H1 (cell line): Measurements from ENCODE around the gene ZNF211. TPM values are rescaled to one million over a fixed set of nuclear protein-coding genes. Genes with fewer than 3 reads are reported as not detected.

Experiments used
- CTCF ChIA-PET: fragments of 300-600 bp; sonication (Branson Sonifier 250); formaldehyde crosslinking; loops from one replicate; lab custom pipeline; 2021; ENCODE audit not compliant: partially characterized antibody; lab: Charles Lee
- POLR2A ChIA-PET: fragments of 300-600 bp; sonication (Branson Sonifier 250); formaldehyde crosslinking; loops from one replicate; lab custom pipeline; 2021; ENCODE audit warnings: inconsistent platforms; ENCODE audit not compliant: partially characterized antibody; lab: Charles Lee
- DNase-seq, 2 experiments: peaks; one replicate each; pipeline versions ENCODE4 v3.0.0 to v3.0.0-alpha.2; 2010 to 2022; ENCODE audit warnings: low spot score in 2 of 2, low read depth in 1 of 2, mixed read lengths in 1 of 2
- FAIRE-seq: peaks from 2 replicates; lab custom pipeline; 2011; peaks lifted over from hg19 to GRCh38; lab: Jason Lieb, UNC
- H2AFZ ChIP-seq: 2 replicates; pipeline ENCODE4 v1.8.1; 2012; ENCODE audit warnings: low read length, inconsistent platforms
- H2AK5ac ChIP-seq: 2 replicates; pipeline ENCODE4 v1.6.1; 2013; ENCODE audit warnings: low read depth, low read length
- H2BK120ac ChIP-seq: replicated peaks from 2 replicates; pipeline ENCODE3; 2013; ENCODE audit warnings: low read depth, low read length, inconsistent platforms
- H2BK12ac ChIP-seq: 2 replicates; pipeline ENCODE4 v1.6.1; 2013; ENCODE audit warnings: low read depth, low read length
- H2BK15ac ChIP-seq: 2 replicates; pipeline ENCODE4 v1.6.1; 2013; ENCODE audit warnings: low read length
- H2BK20ac ChIP-seq: 2 replicates; pipeline ENCODE4 v1.6.1; 2013; ENCODE audit warnings: low read length
- H2BK5ac ChIP-seq: 2 replicates; pipeline ENCODE4 v1.6.1; 2013; ENCODE audit warnings: low read depth, low read length
- H3K14ac ChIP-seq: 2 replicates; pipeline ENCODE4 v1.6.1; 2013; ENCODE audit warnings: inconsistent platforms; ENCODE audit not compliant: insufficient read length
- H3K18ac ChIP-seq: 2 replicates; pipeline ENCODE4 v1.6.1; 2013; ENCODE audit warnings: low read length; ENCODE audit errors: extremely low read depth
- H3K23ac ChIP-seq: 2 replicates; pipeline ENCODE4 v1.6.1; 2013; ENCODE audit warnings: inconsistent platforms; ENCODE audit not compliant: insufficient read length
- H3K23me2 ChIP-seq: 2 replicates; pipeline ENCODE4 v1.6.1; 2013; ENCODE audit warnings: low read depth, low read length
- H3K27ac ChIP-seq: 2 replicates; pipeline ENCODE4 v1.6.1; 2011; ENCODE audit warnings: low read depth, low read length, inconsistent platforms
- H3K27me3 ChIP-seq, 4 experiments: replicated peaks in 1 of 4; 1 replicate in 1 of 4; 2 replicates in 3 of 4; pipeline versions ENCODE4 v1.6.1 to v1.8.1; 2011 to 2013; ENCODE audit warnings: low read length in 3 of 4, mild to moderate bottlenecking in 3 of 4, inconsistent platforms in 2 of 4, mixed read lengths in 2 of 4, moderate library complexity in 1 of 4; ENCODE audit not compliant: control insufficient read depth in 3 of 4, insufficient read depth in 3 of 4; ENCODE audit errors: extremely low read depth in 1 of 4
- H3K36me3 ChIP-seq, 4 experiments: 2 replicates each; pipeline versions ENCODE4 v1.6.1 to v1.8.1; 2011 to 2013; ENCODE audit warnings: mild to moderate bottlenecking in 4 of 4, low read length in 3 of 4, moderate library complexity in 2 of 4, control low read depth in 1 of 4, inconsistent platforms in 1 of 4; ENCODE audit not compliant: insufficient read depth in 4 of 4, control insufficient read depth in 2 of 4
- H3K4ac ChIP-seq: replicated peaks from 2 replicates; pipeline ENCODE3; 2013; ENCODE audit warnings: low read length, low read depth, mixed read lengths, inconsistent platforms; ENCODE audit not compliant: insufficient read length
- H3K4me1 ChIP-seq, 4 experiments: replicated peaks in 1 of 4; 1 replicate in 1 of 4; 2 replicates in 3 of 4; pipeline versions ENCODE4 v1.6.1 to v1.8.1; 2011 to 2013; ENCODE audit warnings: low read length in 3 of 4, inconsistent platforms in 2 of 4, mixed read lengths in 1 of 4; ENCODE audit not compliant: insufficient read depth in 4 of 4, control insufficient read depth in 3 of 4
- H3K4me2 ChIP-seq, 2 experiments: 2 replicates each; pipeline versions ENCODE4 v1.6.1 to v1.8.1; 2011 to 2013; ENCODE audit warnings: low read depth in 2 of 2, low read length in 2 of 2, control low read depth in 1 of 2, inconsistent platforms in 1 of 2, mild to moderate bottlenecking in 1 of 2; ENCODE audit not compliant: insufficient read depth in 1 of 2
- H3K4me3 ChIP-seq, 4 experiments: fragments of 200-600, 300-600 bp in 1 of 4; sonication (generic), shearing (Covaris generic), sonication (Bioruptor Twin) in 1 of 4; 2 replicates each; pipeline versions ENCODE4 v1.5.1 to v1.8.1; 2011 to 2016; ENCODE audit warnings: low read length in 4 of 4, low read depth in 3 of 4, control low read depth in 2 of 4, inconsistent platforms in 2 of 4, mild to moderate bottlenecking in 2 of 4, mixed read lengths in 1 of 4, moderate library complexity in 1 of 4; ENCODE audit not compliant: insufficient read depth in 2 of 4; ENCODE audit errors: extremely low read depth in 1 of 4
- H3K56ac ChIP-seq: replicated peaks from 2 replicates; pipeline ENCODE3; 2013; ENCODE audit warnings: low read depth, mild to moderate bottlenecking, mixed read lengths, low read length, inconsistent platforms; ENCODE audit not compliant: insufficient read length
- H3K79me1 ChIP-seq: 2 replicates; pipeline ENCODE4 v1.6.1; 2013; ENCODE audit warnings: low read depth, low read length, control low read depth
- H3K79me2 ChIP-seq, 2 experiments: 2 replicates each; pipeline versions ENCODE4 v1.6.1 to v1.8.1; 2012 to 2013; ENCODE audit warnings: low read length in 2 of 2, mild to moderate bottlenecking in 2 of 2, inconsistent platforms in 1 of 2; ENCODE audit not compliant: insufficient read depth in 2 of 2, control insufficient read depth in 1 of 2
- H3K9ac ChIP-seq, 4 experiments: replicated peaks in 1 of 4; 1 replicate in 1 of 4; 2 replicates in 3 of 4; pipeline versions ENCODE4 v1.6.1 to v1.8.1; 2011 to 2013; ENCODE audit warnings: low read depth in 3 of 4, low read length in 3 of 4, control low read depth in 2 of 4, mild to moderate bottlenecking in 2 of 4, moderate library complexity in 2 of 4, inconsistent platforms in 1 of 4; ENCODE audit errors: extremely low read depth in 1 of 4
- H3K9me3 ChIP-seq, 2 experiments: 2 replicates each; pipeline versions ENCODE4 v1.6.1 to v1.8.1; 2012 to 2013; ENCODE audit warnings: mild to moderate bottlenecking in 2 of 2, moderate library complexity in 2 of 2, control low read depth in 1 of 2, inconsistent platforms in 1 of 2, low read depth in 1 of 2, low read length in 1 of 2, mixed read lengths in 1 of 2; ENCODE audit not compliant: insufficient read depth in 2 of 2
- H4K20me1 ChIP-seq, 2 experiments: replicated peaks in 1 of 2; 2 replicates each; pipeline versions ENCODE3 to v1.8.1; 2011 to 2013; ENCODE audit warnings: inconsistent platforms in 2 of 2, low read length in 2 of 2, mild to moderate bottlenecking in 1 of 2; ENCODE audit not compliant: insufficient read depth in 2 of 2, control insufficient read depth in 1 of 2
- H4K5ac ChIP-seq: 2 replicates; pipeline ENCODE4 v1.6.1; 2013; ENCODE audit warnings: low read length, low read depth, mixed read lengths, inconsistent platforms; ENCODE audit not compliant: insufficient read length
- H4K8ac ChIP-seq: 2 replicates; pipeline ENCODE4 v1.8.0; 2013; ENCODE audit warnings: mild to moderate bottlenecking, moderate library complexity, low read length, inconsistent platforms; ENCODE audit not compliant: insufficient read depth; ENCODE audit errors: extremely low read depth
- H4K91ac ChIP-seq: replicated peaks from 2 replicates; pipeline ENCODE3; 2013; ENCODE audit warnings: low read length, mixed read lengths, inconsistent platforms; ENCODE audit not compliant: insufficient read length
- CBX8 ChIP-seq: fragments of 300-800, 300-1000 bp; sonication (generic); IDR thresholded peaks from 2 replicates; pipeline ENCODE4 v1.7.1; 2016; ENCODE audit warnings: low read depth, low read length, borderline replicate concordance
- CEBPB ChIP-seq: IDR thresholded peaks from 2 replicates; pipeline ENCODE4 v1.6.1; 2012; ENCODE audit warnings: low read depth, low read length
- EGR1 ChIP-seq: IDR thresholded peaks from 2 replicates; pipeline ENCODE4 v1.6.1; 2011; ENCODE audit warnings: low read depth, low read length, borderline replicate concordance
- KDM5A ChIP-seq: fragments of 200-600 bp; IDR thresholded peaks from 2 replicates; pipeline ENCODE4 v1.7.1; 2012; ENCODE audit warnings: mild to moderate bottlenecking, low read length, inconsistent platforms, mixed read lengths
- RBBP5 ChIP-seq: IDR thresholded peaks from 2 replicates; pipeline ENCODE4 v1.7.1; 2012; ENCODE audit warnings: low read depth, mild to moderate bottlenecking, inconsistent platforms, low read length, moderate library complexity, borderline replicate concordance
- SIX5 ChIP-seq: IDR thresholded peaks from 2 replicates; pipeline ENCODE4 v1.6.1; 2011; ENCODE audit warnings: mild to moderate bottlenecking, low read depth, low read length
- TEAD4 ChIP-seq: IDR thresholded peaks from 2 replicates; pipeline ENCODE4 v1.6.1; 2012; ENCODE audit warnings: low read depth, low read length, inconsistent platforms, mixed read lengths
- WGBS, 2 experiments: shearing (Covaris generic) in 1 of 2; methylation state at CpG; one replicate each; pipeline versions ENCODE4 v1.1.6 to v1.1.7; 2013 to 2015; ENCODE audit warnings: low lambda C conversion rate in 2 of 2, mixed read lengths in 2 of 2, inconsistent platforms in 1 of 2, low coverage in 1 of 2, missing lambda C conversion rate in 1 of 2; ENCODE audit not compliant: insufficient replicate concordance in 2 of 2, insufficient coverage in 1 of 2, insufficient read length in 1 of 2; ENCODE audit errors: extremely low coverage in 1 of 2, missing lambda C conversion rate in 1 of 2; 5-methylcytosine and 5-hydroxymethylcytosine counted together
- polyA plus RNA-seq, 7 experiments: library from polyadenylated mRNA; depleted of rRNA in 3 of 7; stranded (reverse) in 5 of 7; unstranded in 2 of 7; fragments of >200 nt in 5 of 7; fragments of 200-250 nt in 2 of 7; gene quantifications; 1 replicate in 5 of 7; 2 replicates in 1 of 7; 4 replicates in 1 of 7; pipeline versions ENCODE4 v1.2.1 to v1.2.3, GENCODE V29; 2011 to 2013; ENCODE audit warnings: missing spikeins in 2 of 7, mixed read lengths in 2 of 7
- total RNA-seq: library from RNA; stranded (reverse); fragmentation: NEBNext Ultra II Directional; extraction: Animal tissue kit (Norgen Biotek cat#: 25700); gene quantifications from 2 replicates; pipeline ENCODE4 v1.2.1, GENCODE V29; 2021
- TF ChIP-seq, protein P1 (sequence below): IDR thresholded peaks from 2 replicates; pipeline ENCODE4 v1.6.1; 2011; ENCODE audit warnings: low read length, improper control_type of control experiment

The ZNF211 gene
- total and polyA plus RNA-seq, 2 of the 8 experiments (the other 6 are each of a cell fraction or from before 2014, with no cell fraction given) = 7.5 to 15.7 TPM

DNA sequence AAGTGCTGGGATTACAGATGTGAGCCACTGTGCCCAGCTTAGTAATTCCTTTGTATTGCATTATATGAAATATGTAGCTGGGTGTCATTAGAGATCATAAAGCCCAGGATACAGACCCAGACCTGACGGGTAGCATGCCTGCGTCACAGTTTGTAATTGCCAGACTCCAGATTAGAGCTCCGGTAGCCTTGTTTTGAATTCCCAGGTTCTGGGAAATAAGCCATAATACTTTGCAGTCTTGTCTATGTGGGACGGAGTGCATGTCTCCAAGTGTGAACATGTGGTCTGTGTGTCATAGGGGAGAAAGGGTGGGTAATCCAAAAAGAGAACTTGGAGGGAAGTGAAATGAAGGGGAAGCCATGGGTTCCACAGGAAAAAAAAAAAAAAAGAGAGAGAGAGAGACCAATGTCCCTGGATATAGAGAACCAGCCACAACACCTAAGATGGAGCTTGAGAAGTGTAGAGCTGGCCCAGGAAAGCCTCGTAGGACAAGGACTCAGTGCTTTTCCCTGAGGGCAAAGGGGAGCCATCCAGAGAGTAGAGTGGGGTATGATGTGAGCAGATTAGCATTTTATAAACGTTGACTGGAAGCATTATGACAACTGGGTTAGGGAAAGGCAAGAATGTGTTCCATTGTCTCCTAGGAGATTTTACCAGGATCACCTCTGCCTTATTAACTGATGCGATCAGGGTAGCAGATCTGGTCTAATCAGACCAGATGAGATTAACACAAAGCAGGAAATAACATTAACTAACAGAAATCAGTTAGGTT lies 38.3 kb downstream of the ZNF211 start:
- 73% methylated on average over 7 of the region's 7 CpGs; no CpG with 5 or more reads in 1 of the 2 experiments for WGBS, 2 experiments
- Histone ChIP-seq H3K23me2 (no peaks in the 10 kb centered on the region), H2AFZ (no peak overlapping the region), H3K4me3 (no peak overlapping the region), H3K36me3 (no peaks in the 10 kb centered on the region), H3K27me3 (peaks cover 0 to 4% (median 0%) of the 10 kb centered on the region in 4 experiments; a peak in 2 of 7 replicates), H3K79me2 (no peaks in the 10 kb centered on the region), H3K56ac (no peak overlapping the region), H2BK12ac (no peak overlapping the region), H2BK15ac (no peak overlapping the region), H2BK5ac (no peak overlapping the region), H4K20me1 (peaks cover 0 to 1% of the 10 kb centered on the region in 2 experiments), H4K8ac (no peak overlapping the region), H2BK120ac (no peak overlapping the region), H3K4ac (no peak overlapping the region), H3K79me1 (no peaks in the 10 kb centered on the region), H3K9ac (no peak overlapping the region), H2AK5ac (no peak overlapping the region), H3K14ac (no peak overlapping the region), H2BK20ac (no peak overlapping the region), H3K27ac (no peak overlapping the region), H3K18ac (no peak overlapping the region), H3K23ac (no peak overlapping the region), H3K4me2 (no peak overlapping the region), H3K4me1 (peaks cover 0 to 3% (median 0%) of the 10 kb centered on the region in 4 experiments; a peak in 1 of 7 replicates), H3K9me3 (no peaks in the 10 kb centered on the region), H4K5ac (no peak overlapping the region), H4K91ac (no peak overlapping the region)
- TF ChIP-seq, protein P1, sequence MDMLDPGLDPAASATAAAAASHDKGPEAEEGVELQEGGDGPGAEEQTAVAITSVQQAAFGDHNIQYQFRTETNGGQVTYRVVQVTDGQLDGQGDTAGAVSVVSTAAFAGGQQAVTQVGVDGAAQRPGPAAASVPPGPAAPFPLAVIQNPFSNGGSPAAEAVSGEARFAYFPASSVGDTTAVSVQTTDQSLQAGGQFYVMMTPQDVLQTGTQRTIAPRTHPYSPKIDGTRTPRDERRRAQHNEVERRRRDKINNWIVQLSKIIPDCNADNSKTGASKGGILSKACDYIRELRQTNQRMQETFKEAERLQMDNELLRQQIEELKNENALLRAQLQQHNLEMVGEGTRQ = no peak
- TF ChIP-seq CEBPB (no peak), SIX5 (no peak), TEAD4 (no peak), CBX8 (no peak), KDM5A (no peak), EGR1 (no peak), RBBP5 (no peak)
- DNase-seq (no peak), FAIRE-seq (no peak)
- POLR2A ChIA-PET = interaction anchor here (0.6 to 2.3 kb wide), 6 partner anchors 9 to 50 kb away, joined by 3 to 11 read pairs (median 4); partner anchors contain the start of gene ZNF551
- CTCF ChIA-PET = interaction anchor here (0.7 to 2.3 kb wide), 5 partner anchors 11 to 68 kb away, joined by 3 to 8 read pairs (median 3); partner anchors contain the start of genes ZNF154 and ZNF551
